Lung (tissue), 12 donors: ENCODE data around the gene POGZ. TPM values are rescaled to one million over a fixed set of nuclear protein-coding genes. Genes with fewer than 3 reads are reported as not detected.
"Not testable (repeated sequence)": the region's sequence is repeated elsewhere in the genome, so short reads cannot be mapped to it uniquely, and the experiment has no call there.

Experiments used
- ATAC-seq: fragments of 200-7000 bp; cut with Tn5 transposase; one replicate; pipeline ENCODE4 v1.9.1; 2020; ENCODE audit warnings: moderate number of reproducible peaks; ENCODE audit not compliant: insufficient read depth, low FRiP score
- DNase-seq, 3 donors: peaks; one replicate each; pipeline ENCODE4 v3.0.0-alpha.2; 2013 to 2017
- H3K27ac ChIP-seq, 2 donors: one replicate each; pipeline ENCODE4 v1.5.1; 2013; ENCODE audit warnings: mild to moderate bottlenecking in 2 of 2, moderate library complexity in 2 of 2, control low read depth in 1 of 2, inconsistent platforms in 1 of 2, low read depth in 1 of 2, low read length in 1 of 2
- H3K27me3 ChIP-seq, 3 donors: one replicate each; pipeline ENCODE4 v1.5.1; 2013; ENCODE audit warnings: low read length in 2 of 3; ENCODE audit not compliant: control insufficient read depth in 3 of 3, insufficient read depth in 3 of 3
- H3K36me3 ChIP-seq, 4 donors: one replicate each; pipeline ENCODE4 v1.5.1; 2013; ENCODE audit warnings: low read length in 4 of 4, mild to moderate bottlenecking in 1 of 4, moderate library complexity in 1 of 4; ENCODE audit not compliant: control insufficient read depth in 4 of 4, insufficient read depth in 4 of 4
- H3K4me1 ChIP-seq, 5 donors: one replicate each; pipeline ENCODE4 v1.5.1; 2013; ENCODE audit warnings: low read length in 5 of 5, mild to moderate bottlenecking in 2 of 5, moderate library complexity in 1 of 5; ENCODE audit not compliant: control insufficient read depth in 5 of 5, insufficient read depth in 5 of 5
- H3K4me3 ChIP-seq: one replicate; pipeline ENCODE4 v1.5.1; 2013; ENCODE audit warnings: mild to moderate bottlenecking, control low read depth, moderate library complexity
- H3K9ac ChIP-seq, 2 donors: one replicate each; pipeline ENCODE4 v1.5.1; 2013; ENCODE audit warnings: low read length in 2 of 2, control low read depth in 1 of 2; ENCODE audit not compliant: insufficient read depth in 1 of 2
- H3K9me3 ChIP-seq, 4 donors: one replicate each; pipeline ENCODE4 v1.5.1; 2013; ENCODE audit warnings: low read length in 3 of 4, mild to moderate bottlenecking in 1 of 4, moderate library complexity in 1 of 4; ENCODE audit not compliant: control insufficient read depth in 4 of 4, insufficient read depth in 3 of 4
- CTCF ChIP-seq: IDR thresholded peaks from 2 replicates; pipeline ENCODE4 v1.5.1; 2012; ENCODE audit warnings: mild to moderate bottlenecking; ENCODE audit errors: control extremely low read depth, extremely low read depth
- WGBS, 2 donors: extraction: QIAGEN DNeasy Blood & Tissue Kit; methylation state at CpG; one replicate each; pipeline ENCODE4 v1.1.7; 2013; 5-methylcytosine and 5-hydroxymethylcytosine counted together
- polyA plus RNA-seq, 2 donors: library from polyadenylated mRNA; stranded (reverse); fragments of 200-250 nt; gene quantifications; one replicate each; pipeline ENCODE4 v1.2.1, GENCODE V29; 2013
- total RNA-seq, 2 donors: library from RNA; depleted of rRNA in 1 of 2; stranded (reverse); fragments of >200 nt in 1 of 2; gene quantifications; one replicate each; pipeline ENCODE4 v1.2.1, GENCODE V29; 2014 to 2021
- donor health status: control.
- donor health status: control.
- donor health status: Bipolar disorder and iron deficiency.
- donor health status: healthy.
- donor health status: DM: yes; HTN: yes; CAD: no.

The POGZ gene
- total and polyA plus RNA-seq, 4 donors = 12.6 to 131 (median 41.6) TPM

- 81 to 87% methylated on average over 2 of the region's 2 CpGs for WGBS, 2 donors
- Histone ChIP-seq H3K36me3 (peaks cover 25 to 47% (median 39%) of the 10 kb centered on the region in 4 donors), H3K4me3 (no peak overlapping the region), H3K9me3 (no peaks in the 10 kb centered on the region), H3K27ac (no peak overlapping the region), H3K27me3 (no peaks in the 10 kb centered on the region), H3K4me1 (peaks cover 3 to 11% (median 5%) of the 10 kb centered on the region in 5 donors), H3K9ac (no peak overlapping the region)
- ATAC-seq (no peak), DNase-seq (no peak)
- no peak for TF ChIP-seq CTCF
Observed at GRCh38 chr1:151401860-151402259, 57.4 kb downstream of the POGZ start.

GRCh38 chr1:151401125-151401788, 58.0 kb downstream of the POGZ start:
- peaks cover 20 to 44% (median 35%) of the 10 kb centered on the region in 4 donors for H3K36me3 ChIP-seq
- H3K27me3 ChIP-seq = no peaks in the 10 kb centered on the region
- peaks cover 3 to 11% (median 5%) of the 10 kb centered on the region in 5 donors for H3K4me1 ChIP-seq
- H3K9ac ChIP-seq = no peak overlapping the region
- H3K4me3 ChIP-seq = no peak overlapping the region
- TF ChIP-seq CTCF = no peak
- no peaks in the 10 kb centered on the region for H3K9me3 ChIP-seq
- 94 to 95% methylated on average over 13 of the region's 13 CpGs for WGBS, 2 donors
- DNase-seq (no peak), ATAC-seq (no peak)
- H3K27ac ChIP-seq = no peak overlapping the region

- Histone ChIP-seq H3K4me3 (peak within 1 kb of the TSS; percentile 93), H3K27ac (peak within 1 kb of the TSS; percentile 76 to 99), H3K9ac (peak within 1 kb of the TSS; percentile 63 to 89), H3K27me3 (no peaks in the 10 kb centered on the region), H3K9me3 (no peaks in the 10 kb centered on the region), H3K36me3 (peaks cover 15 to 32% (median 20%) of the 10 kb centered on the region in 4 donors), H3K4me1 (peaks cover 3 to 11% (median 5%) of the 10 kb centered on the region in 5 donors)
- DNase-seq (peak; percentile 90 to 98 (median 97)), ATAC-seq (peak; percentile 91)
- peak; percentile 46 for TF ChIP-seq CTCF
- 0% methylated on average over 63 of the region's 63 CpGs for WGBS, 2 donors
Observed at GRCh38 chr1:151399324-151400171, 59.7 kb downstream of the POGZ start, which contains the start of gene PSMB4. TSS of gene PSMB4 (plus strand) at chr1:151399573. CDS start at chr1:151399588, 15 bp downstream.

- H3K9ac ChIP-seq, DNase-seq, ATAC-seq, H3K27me3 ChIP-seq, H3K9me3 ChIP-seq, H3K27ac ChIP-seq, H3K4me3 ChIP-seq: not testable (repeated sequence)
- H3K36me3 ChIP-seq = peaks cover 0 to 12% (median 8%) of the 10 kb centered on the region in 4 donors
- WGBS, 2 donors = 75 to 82% methylated on average over 5 of the region's 5 CpGs
- H3K4me1 ChIP-seq = peaks cover 3 to 11% (median 5%) of the 10 kb centered on the region in 5 donors
Observed at GRCh38 chr1:151396265-151396664, 63.0 kb downstream of the POGZ start.
